Measurements from ENCODE around the gene NCF2.

- TF ChIP-seq, protein P1, sequence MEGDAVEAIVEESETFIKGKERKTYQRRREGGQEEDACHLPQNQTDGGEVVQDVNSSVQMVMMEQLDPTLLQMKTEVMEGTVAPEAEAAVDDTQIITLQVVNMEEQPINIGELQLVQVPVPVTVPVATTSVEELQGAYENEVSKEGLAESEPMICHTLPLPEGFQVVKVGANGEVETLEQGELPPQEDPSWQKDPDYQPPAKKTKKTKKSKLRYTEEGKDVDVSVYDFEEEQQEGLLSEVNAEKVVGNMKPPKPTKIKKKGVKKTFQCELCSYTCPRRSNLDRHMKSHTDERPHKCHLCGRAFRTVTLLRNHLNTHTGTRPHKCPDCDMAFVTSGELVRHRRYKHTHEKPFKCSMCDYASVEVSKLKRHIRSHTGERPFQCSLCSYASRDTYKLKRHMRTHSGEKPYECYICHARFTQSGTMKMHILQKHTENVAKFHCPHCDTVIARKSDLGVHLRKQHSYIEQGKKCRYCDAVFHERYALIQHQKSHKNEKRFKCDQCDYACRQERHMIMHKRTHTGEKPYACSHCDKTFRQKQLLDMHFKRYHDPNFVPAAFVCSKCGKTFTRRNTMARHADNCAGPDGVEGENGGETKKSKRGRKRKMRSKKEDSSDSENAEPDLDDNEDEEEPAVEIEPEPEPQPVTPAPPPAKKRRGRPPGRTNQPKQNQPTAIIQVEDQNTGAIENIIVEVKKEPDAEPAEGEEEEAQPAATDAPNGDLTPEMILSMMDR (IDR thresholded peaks at IDR 0.05): no peak
- TF ChIP-seq EZH2 (IDR thresholded peaks at IDR 0.05; ENCODE audit: borderline replicate concordance, insufficient read depth, low read depth, low read length, poor library complexity, severe bottlenecking): no peak
Measured at GRCh38 chr1:183622013-183622412, 31.8 kb upstream of the NCF2 start.

Data from B cell (primary cell).